Mammary epithelial cell (primary cell): Measurements from ENCODE around the gene KLHL13.

ENCODE experiments used
- CTCF ChIP-seq, 2 donors: IDR thresholded peaks in 1 of 2; conservative IDR thresholded peaks in 1 of 2; 2 replicates each; pipeline ENCODE4 v1.5.1; 2011 to 2012; ENCODE audit warnings: inconsistent platforms in 2 of 2, low read length in 2 of 2, mild to moderate bottlenecking in 2 of 2, control low read depth in 1 of 2, low read depth in 1 of 2; ENCODE audit not compliant: insufficient read depth in 1 of 2; ENCODE audit errors: extremely low read depth in 1 of 2
- EZH2 ChIP-seq: IDR thresholded peaks from 2 replicates; pipeline ENCODE4 v1.6.1; 2012; ENCODE audit warnings: low read length, inconsistent platforms, borderline replicate concordance

GRCh38 chrX:118049713-118050112, 66.9 kb downstream of the KLHL13 start:
- TF ChIP-seq CTCF (conservative IDR thresholded peaks at IDR 0.05 in 1 of 2, IDR thresholded peaks at IDR 0.05 in 1 of 2; ENCODE audit: extremely low read depth in 1 of 2, insufficient read depth in 1 of 2, low read depth in 1 of 2, low read length in 2 of 2) (no peak), EZH2 (no peak)
